Tibial nerve (tissue), 4 donors: ENCODE data around the gene ERAP2. TPM values are rescaled to one million over a fixed set of nuclear protein-coding genes. Genes with fewer than 3 reads are reported as not detected.
"Not testable (repeated sequence)": the region's sequence is repeated elsewhere in the genome, so short reads cannot be mapped to it uniquely, and the experiment has no call there.

Source experiments
- DNase-seq, 2 donors: peaks; one replicate each; pipeline ENCODE4 v3.0.0-alpha.2; 2019; ENCODE audit warnings: low spot score in 2 of 2
- H3K27ac ChIP-seq, 4 donors: fragments of 200-600 bp; sonication (generic) in 3 of 4; one replicate each; pipeline ENCODE4 v1.5.1; 2017 to 2019; ENCODE audit warnings: mild to moderate bottlenecking in 1 of 4
- H3K27me3 ChIP-seq, 2 donors: fragments of 200-600 bp; sonication (generic) in 1 of 2; one replicate each; pipeline versions ENCODE4 v1.5.1 to v1.6.0; 2017 to 2019
- H3K36me3 ChIP-seq, 3 donors: fragments of 200-600 bp; sonication (generic); one replicate each; pipeline ENCODE4 v1.5.1; 2018 to 2019
- H3K4me1 ChIP-seq, 4 donors: fragments of 200-600 bp; sonication (generic) in 3 of 4; one replicate each; pipeline ENCODE4 v1.5.1; 2017 to 2019
- H3K4me3 ChIP-seq, 4 donors: fragments of 200-600 bp; sonication (generic) in 3 of 4; one replicate each; pipeline ENCODE4 v1.5.1; 2017 to 2019; ENCODE audit warnings: mild to moderate bottlenecking in 1 of 4, moderate library complexity in 1 of 4
- H3K9me3 ChIP-seq, 4 donors: fragments of 200-600 bp; sonication (generic) in 3 of 4; one replicate each; pipeline ENCODE4 v1.5.1; 2017 to 2019
- CTCF ChIP-seq, 5 experiments: fragments of 200-600 bp in 3 of 5; fragments of 450-650 bp in 2 of 5; sonication (generic) in 3 of 5; IDR thresholded peaks; one replicate each; pipeline ENCODE4 v1.5.1; 2016 to 2019; ENCODE audit warnings: antibody characterized with exemption in 5 of 5, mild to moderate bottlenecking in 3 of 5, moderate library complexity in 2 of 5
- EP300 ChIP-seq, 2 donors: sonication (generic); formaldehyde crosslinking; IDR thresholded peaks; one replicate each; pipeline ENCODE4 v1.6.1; 2017; ENCODE audit warnings: antibody characterized with exemption in 2 of 2, mild to moderate bottlenecking in 1 of 2
- POLR2A ChIP-seq, 2 donors: fragments of 450-650 bp; IDR thresholded peaks; one replicate each; pipeline ENCODE4 v1.6.1; 2017; ENCODE audit warnings: antibody characterized with exemption in 2 of 2, mild to moderate bottlenecking in 2 of 2, moderate library complexity in 2 of 2
- WGBS, 2 donors: methylation state at CpG; one replicate each; pipeline ENCODE4 v1.1.5; 2018; 5-methylcytosine and 5-hydroxymethylcytosine counted together
- total RNA-seq, 4 donors: library from RNA; depleted of rRNA; stranded (reverse); fragments of >200 nt; gene quantifications; one replicate each; pipeline ENCODE4 v1.1.0, GENCODE V29; 2016

ERAP2 gene
- total RNA-seq, 4 donors from 2014 or later = 9.9 to 18.6 (median 12.2) TPM

GRCh38 chr5:96836817-96837216 lies 39.5 kb upstream of the ERAP2 start:
- Histone ChIP-seq H3K9me3 (no peaks in the 10 kb centered on the region), H3K36me3 (no peaks in the 10 kb centered on the region), H3K4me1 (no peaks in the 10 kb centered on the region), H3K27me3 (no peaks in the 10 kb centered on the region), H3K4me3 (no peak overlapping the region), H3K27ac (no peak overlapping the region)
- no peak for DNase-seq
- 95 to 96% methylated on average over 1 of the region's 1 CpG for WGBS, 2 donors
- no peak for TF ChIP-seq CTCF (IDR thresholded peaks at IDR 0.05)
- TF ChIP-seq EP300 (IDR thresholded peaks at IDR 0.05) = no peak
- TF ChIP-seq POLR2A (IDR thresholded peaks at IDR 0.05) = no peak

- Histone ChIP-seq H3K4me3 (no peak overlapping the region), H3K9me3 (no peaks in the 10 kb centered on the region), H3K27me3 (no peaks in the 10 kb centered on the region), H3K4me1 (no peaks in the 10 kb centered on the region), H3K27ac (no peak overlapping the region), H3K36me3 (no peaks in the 10 kb centered on the region)
- no peak for DNase-seq
- TF ChIP-seq POLR2A (IDR thresholded peaks at IDR 0.05) = no peak
- TF ChIP-seq CTCF (IDR thresholded peaks at IDR 0.05) = no peak
- no peak for TF ChIP-seq EP300 (IDR thresholded peaks at IDR 0.05)
- 77 to 80% methylated on average over 14 of the region's 14 CpGs for WGBS, 2 donors
Measured at GRCh38 chr5:96837303-96837702, 39.0 kb upstream of the ERAP2 start.

GRCh38 chr5:96838201-96839070 lies 37.9 kb upstream of the ERAP2 start:
- H3K4me3 ChIP-seq = no peak overlapping the region
- DNase-seq = no peak
- H3K27me3 ChIP-seq = no peaks in the 10 kb centered on the region
- no peak overlapping the region for H3K27ac ChIP-seq
- 75 to 86% methylated on average over 2 of the region's 2 CpGs for whole genome bisulfite sequencing, 2 donors
- H3K4me1 ChIP-seq = no peaks in the 10 kb centered on the region
- H3K36me3 ChIP-seq = no peaks in the 10 kb centered on the region
- TF ChIP-seq POLR2A (IDR thresholded peaks at IDR 0.05) = no peak
- no peak for TF ChIP-seq EP300 (IDR thresholded peaks at IDR 0.05)
- no peak for TF ChIP-seq CTCF (IDR thresholded peaks at IDR 0.05)
- H3K9me3 ChIP-seq = no peaks in the 10 kb centered on the region

- WGBS, 2 donors = 81 to 93% methylated on average over 2 of the region's 2 CpGs
- no peak overlapping the region for H3K27ac ChIP-seq
- H3K9me3 ChIP-seq = no peaks in the 10 kb centered on the region
- no peaks in the 10 kb centered on the region for H3K27me3 ChIP-seq
- no peaks in the 10 kb centered on the region for H3K36me3 ChIP-seq
- TF ChIP-seq EP300 (IDR thresholded peaks at IDR 0.05) = no peak
- TF ChIP-seq CTCF (IDR thresholded peaks at IDR 0.05) = no peak
- no peak for TF ChIP-seq POLR2A (IDR thresholded peaks at IDR 0.05)
- H3K4me3 ChIP-seq = no peak overlapping the region
- H3K4me1 ChIP-seq = no peaks in the 10 kb centered on the region
- no peak for DNase-seq
Measured at GRCh38 chr5:96839071-96839592, 37.2 kb upstream of the ERAP2 start.

GRCh38 chr5:96841931-96842330 lies 34.4 kb upstream of the ERAP2 start:
- H3K9me3 ChIP-seq, H3K4me1 ChIP-seq, H3K27ac ChIP-seq, H3K27me3 ChIP-seq, H3K4me3 ChIP-seq, H3K36me3 ChIP-seq, DNase-seq: not testable (repeated sequence)
- WGBS, 2 donors = 74 to 75% methylated on average over 6 of the region's 6 CpGs
